ENCODE results near the gene FURIN.

Gene FURIN

GRCh38 chr15:90859234-90860131 lies 8.9 kb upstream of the FURIN start:
- no peak for DNase-seq (ENCODE audit: low spot score)
- no peak for TF ChIP-seq CTCF (IDR thresholded peaks at IDR 0.05; ENCODE audit: extremely low read depth, missing control alignments)

GRCh38 chr15:90860450-90860849 lies 7.9 kb upstream of the FURIN start:
- TF ChIP-seq CTCF (IDR thresholded peaks at IDR 0.05; ENCODE audit: extremely low read depth, missing control alignments), result no peak
- DNase-seq (ENCODE audit: low spot score), result no peak

GRCh38 chr15:90860942-90861675 lies 7.3 kb upstream of the FURIN start:
- DNase-seq (ENCODE audit: low spot score), result no peak
- TF ChIP-seq CTCF (IDR thresholded peaks at IDR 0.05; ENCODE audit: extremely low read depth, missing control alignments), result no peak

- TF ChIP-seq CTCF (IDR thresholded peaks at IDR 0.05; ENCODE audit: extremely low read depth, missing control alignments), result no peak
- DNase-seq (ENCODE audit: low spot score), result no peak
These were observed 5.9 kb upstream of the FURIN start for GRCh38 chr15:90862487-90862886.

- no peak for TF ChIP-seq CTCF (IDR thresholded peaks at IDR 0.05; ENCODE audit: extremely low read depth, missing control alignments)
- peak; percentile 4 for DNase-seq (ENCODE audit: low spot score)
These were observed 5.2 kb upstream of the FURIN start for GRCh38 chr15:90862964-90863778.

GRCh38 chr15:90863987-90864386 lies 4.4 kb upstream of the FURIN start:
- no peak for DNase-seq (ENCODE audit: low spot score)
- TF ChIP-seq CTCF (IDR thresholded peaks at IDR 0.05; ENCODE audit: extremely low read depth, missing control alignments), result no peak

Data from GM20000 (cell line).